ENCODE data around the gene GRAMD1A.

Gene GRAMD1A

DNA sequence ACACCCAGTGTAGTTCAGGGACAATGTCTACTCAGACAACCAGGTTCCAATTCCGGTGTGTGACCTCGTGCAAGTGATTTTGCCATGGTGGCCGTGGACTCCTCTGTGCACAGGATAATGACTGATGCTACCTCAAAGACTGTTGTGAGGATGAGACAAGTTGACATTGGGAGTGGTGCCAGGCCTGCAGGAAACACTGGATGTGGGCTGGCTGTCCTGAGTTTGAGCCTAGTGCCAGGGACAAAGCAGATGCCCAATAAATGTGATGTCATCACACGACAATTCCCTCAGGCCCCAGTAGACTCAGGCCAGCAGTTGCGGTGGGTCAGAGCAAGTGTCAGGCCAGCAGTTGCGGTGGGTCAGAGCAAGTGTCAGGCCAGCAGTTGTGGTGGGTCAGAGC lies 24.0 kb downstream of the GRAMD1A start:
- Histone ChIP-seq H4K20me1 (ENCODE audit: insufficient read depth, low read length, poor library complexity, severe bottlenecking) (no peaks in the 10 kb centered on the region), H3K4me3 (ENCODE audit: low read length, poor library complexity, severe bottlenecking) (no peak overlapping the region), H3K4me1 (ENCODE audit: insufficient read depth, low read length, poor library complexity, severe bottlenecking) (no peaks in the 10 kb centered on the region), H3K27me3 (ENCODE audit: insufficient read depth, low read length, poor library complexity, severe bottlenecking) (no peaks in the 10 kb centered on the region), H3K9me3 (ENCODE audit: insufficient read depth, low read depth, low read length) (no peaks in the 10 kb centered on the region), H2AFZ (ENCODE audit: low read length) (no peak overlapping the region), H3F3A (ENCODE audit: low read depth) (no peaks in the 10 kb centered on the region), H3K9me2 (replicated peaks; ENCODE audit: low read depth, low read length) (no peaks in the 10 kb centered on the region), H3K36me3 (ENCODE audit: insufficient read depth, low read length) (peaks cover 76% of the 10 kb centered on the region; the same call in 1 of the 2 replicates), H3K9ac (ENCODE audit: low read depth, low read length, poor library complexity, severe bottlenecking) (no peak overlapping the region), H3K4me2 (ENCODE audit: low read depth, low read length, poor library complexity, severe bottlenecking) (no peak overlapping the region), H3K79me2 (ENCODE audit: insufficient read depth, low read length) (no peaks in the 10 kb centered on the region)
- TF ChIP-seq, protein P1, sequence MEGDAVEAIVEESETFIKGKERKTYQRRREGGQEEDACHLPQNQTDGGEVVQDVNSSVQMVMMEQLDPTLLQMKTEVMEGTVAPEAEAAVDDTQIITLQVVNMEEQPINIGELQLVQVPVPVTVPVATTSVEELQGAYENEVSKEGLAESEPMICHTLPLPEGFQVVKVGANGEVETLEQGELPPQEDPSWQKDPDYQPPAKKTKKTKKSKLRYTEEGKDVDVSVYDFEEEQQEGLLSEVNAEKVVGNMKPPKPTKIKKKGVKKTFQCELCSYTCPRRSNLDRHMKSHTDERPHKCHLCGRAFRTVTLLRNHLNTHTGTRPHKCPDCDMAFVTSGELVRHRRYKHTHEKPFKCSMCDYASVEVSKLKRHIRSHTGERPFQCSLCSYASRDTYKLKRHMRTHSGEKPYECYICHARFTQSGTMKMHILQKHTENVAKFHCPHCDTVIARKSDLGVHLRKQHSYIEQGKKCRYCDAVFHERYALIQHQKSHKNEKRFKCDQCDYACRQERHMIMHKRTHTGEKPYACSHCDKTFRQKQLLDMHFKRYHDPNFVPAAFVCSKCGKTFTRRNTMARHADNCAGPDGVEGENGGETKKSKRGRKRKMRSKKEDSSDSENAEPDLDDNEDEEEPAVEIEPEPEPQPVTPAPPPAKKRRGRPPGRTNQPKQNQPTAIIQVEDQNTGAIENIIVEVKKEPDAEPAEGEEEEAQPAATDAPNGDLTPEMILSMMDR (conservative IDR thresholded peaks at IDR 0.05; ENCODE audit: low read length): no peak
- no peak for TF ChIP-seq EZH2phosphoT487 (IDR thresholded peaks at IDR 0.05; ENCODE audit: borderline replicate concordance)

DNA sequence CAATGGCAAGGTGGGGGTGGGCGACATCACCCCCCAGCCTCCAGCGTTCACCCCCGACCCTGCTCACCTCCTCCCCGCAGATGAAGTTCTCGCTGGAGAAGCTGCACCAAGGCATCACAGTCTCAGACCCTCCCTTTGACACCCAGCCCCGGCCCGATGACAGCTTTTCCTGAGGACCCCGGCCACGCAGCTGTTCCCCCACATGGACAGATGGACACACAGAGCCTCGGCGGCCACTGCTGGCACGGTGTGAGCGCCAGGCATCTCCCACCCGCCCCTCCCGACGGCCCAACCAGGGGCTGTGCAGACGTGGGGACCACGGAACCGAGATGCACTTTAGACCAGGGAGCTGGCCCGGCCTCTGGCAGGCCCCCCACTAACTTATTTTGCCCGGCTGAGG lies 25.8 kb downstream of the GRAMD1A start:
- H3K79me2 ChIP-seq (ENCODE audit: insufficient read depth, low read length): no peaks in the 10 kb centered on the region
- no peak overlapping the region for H3K4me3 ChIP-seq (ENCODE audit: low read length, poor library complexity, severe bottlenecking)
- no peaks in the 10 kb centered on the region for H4K20me1 ChIP-seq (ENCODE audit: insufficient read depth, low read length, poor library complexity, severe bottlenecking)
- no peaks in the 10 kb centered on the region for H3F3A ChIP-seq (ENCODE audit: low read depth)
- no peaks in the 10 kb centered on the region for H3K9me3 ChIP-seq (ENCODE audit: insufficient read depth, low read depth, low read length)
- no peak for TF ChIP-seq EZH2phosphoT487 (IDR thresholded peaks at IDR 0.05; ENCODE audit: borderline replicate concordance)
- TF ChIP-seq, protein P1 (conservative IDR thresholded peaks at IDR 0.05; ENCODE audit: low read length): no peak
- H3K4me2 ChIP-seq (ENCODE audit: low read depth, low read length, poor library complexity, severe bottlenecking): no peak overlapping the region
- H3K4me1 ChIP-seq (ENCODE audit: insufficient read depth, low read length, poor library complexity, severe bottlenecking): no peaks in the 10 kb centered on the region
- no peaks in the 10 kb centered on the region for H3K9me2 ChIP-seq (replicated peaks; ENCODE audit: low read depth, low read length)
- peaks cover 2% of the 10 kb centered on the region for H3K27me3 ChIP-seq (ENCODE audit: insufficient read depth, low read length, poor library complexity, severe bottlenecking)
- peaks cover 58% of the 10 kb centered on the region; the same call in 1 of the 2 replicates for H3K36me3 ChIP-seq (ENCODE audit: insufficient read depth, low read length)
- no peak overlapping the region for H3K9ac ChIP-seq (ENCODE audit: low read depth, low read length, poor library complexity, severe bottlenecking)
- no peak overlapping the region for H2AFZ ChIP-seq (ENCODE audit: low read length)

DNA sequence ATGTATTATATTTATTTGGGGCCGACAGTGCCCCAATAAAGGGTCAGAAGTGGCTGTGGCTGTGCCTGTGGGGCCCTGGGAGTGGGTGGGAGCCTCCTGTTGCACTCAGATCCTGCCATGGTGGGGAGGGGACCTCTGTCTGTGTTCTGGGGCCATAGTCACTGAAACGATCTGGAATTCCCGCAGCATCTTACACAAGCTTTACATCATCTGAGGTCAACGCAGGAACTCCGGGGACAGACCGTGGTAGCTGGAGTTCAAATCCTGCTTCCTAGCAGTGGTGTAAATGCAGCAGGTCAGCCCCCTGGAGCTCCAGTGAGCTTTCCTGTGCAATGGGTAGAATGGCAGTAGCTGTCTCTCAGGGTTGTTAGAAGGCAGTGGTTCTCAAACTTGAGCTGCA lies 26.3 kb downstream of the GRAMD1A start:
- no peaks in the 10 kb centered on the region for H3K4me1 ChIP-seq (ENCODE audit: insufficient read depth, low read length, poor library complexity, severe bottlenecking)
- no peaks in the 10 kb centered on the region for H3K79me2 ChIP-seq (ENCODE audit: insufficient read depth, low read length)
- no peak overlapping the region for H2AFZ ChIP-seq (ENCODE audit: low read length)
- H3K36me3 ChIP-seq (ENCODE audit: insufficient read depth, low read length): peaks cover 53% of the 10 kb centered on the region; the same call in 1 of the 2 replicates
- no peaks in the 10 kb centered on the region for H3F3A ChIP-seq (ENCODE audit: low read depth)
- no peaks in the 10 kb centered on the region for H4K20me1 ChIP-seq (ENCODE audit: insufficient read depth, low read length, poor library complexity, severe bottlenecking)
- H3K9me3 ChIP-seq (ENCODE audit: insufficient read depth, low read depth, low read length): no peaks in the 10 kb centered on the region
- H3K4me2 ChIP-seq (ENCODE audit: low read depth, low read length, poor library complexity, severe bottlenecking): no peak overlapping the region
- H3K27me3 ChIP-seq (ENCODE audit: insufficient read depth, low read length, poor library complexity, severe bottlenecking): peaks cover 6% of the 10 kb centered on the region
- H3K9me2 ChIP-seq (replicated peaks; ENCODE audit: low read depth, low read length): no peaks in the 10 kb centered on the region
- no peak for TF ChIP-seq EZH2phosphoT487 (IDR thresholded peaks at IDR 0.05; ENCODE audit: borderline replicate concordance)
- TF ChIP-seq, protein P1 (conservative IDR thresholded peaks at IDR 0.05; ENCODE audit: low read length): no peak
- H3K4me3 ChIP-seq (ENCODE audit: low read length, poor library complexity, severe bottlenecking): no peak overlapping the region
- no peak overlapping the region for H3K9ac ChIP-seq (ENCODE audit: low read depth, low read length, poor library complexity, severe bottlenecking)
